ENCODE measurements around the gene ST8SIA5. TPM values are rescaled to one million over a fixed set of nuclear protein-coding genes. Genes with fewer than 3 reads are reported as not detected.
"Not testable (repeated sequence)": the region's sequence is repeated elsewhere in the genome, so short reads cannot be mapped to it uniquely, and the experiment has no call there.

The ST8SIA5 gene, protein sequence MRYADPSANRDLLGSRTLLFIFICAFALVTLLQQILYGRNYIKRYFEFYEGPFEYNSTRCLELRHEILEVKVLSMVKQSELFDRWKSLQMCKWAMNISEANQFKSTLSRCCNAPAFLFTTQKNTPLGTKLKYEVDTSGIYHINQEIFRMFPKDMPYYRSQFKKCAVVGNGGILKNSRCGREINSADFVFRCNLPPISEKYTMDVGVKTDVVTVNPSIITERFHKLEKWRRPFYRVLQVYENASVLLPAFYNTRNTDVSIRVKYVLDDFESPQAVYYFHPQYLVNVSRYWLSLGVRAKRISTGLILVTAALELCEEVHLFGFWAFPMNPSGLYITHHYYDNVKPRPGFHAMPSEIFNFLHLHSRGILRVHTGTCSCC
- not detected in 2 replicates for total RNA-seq

DNA sequence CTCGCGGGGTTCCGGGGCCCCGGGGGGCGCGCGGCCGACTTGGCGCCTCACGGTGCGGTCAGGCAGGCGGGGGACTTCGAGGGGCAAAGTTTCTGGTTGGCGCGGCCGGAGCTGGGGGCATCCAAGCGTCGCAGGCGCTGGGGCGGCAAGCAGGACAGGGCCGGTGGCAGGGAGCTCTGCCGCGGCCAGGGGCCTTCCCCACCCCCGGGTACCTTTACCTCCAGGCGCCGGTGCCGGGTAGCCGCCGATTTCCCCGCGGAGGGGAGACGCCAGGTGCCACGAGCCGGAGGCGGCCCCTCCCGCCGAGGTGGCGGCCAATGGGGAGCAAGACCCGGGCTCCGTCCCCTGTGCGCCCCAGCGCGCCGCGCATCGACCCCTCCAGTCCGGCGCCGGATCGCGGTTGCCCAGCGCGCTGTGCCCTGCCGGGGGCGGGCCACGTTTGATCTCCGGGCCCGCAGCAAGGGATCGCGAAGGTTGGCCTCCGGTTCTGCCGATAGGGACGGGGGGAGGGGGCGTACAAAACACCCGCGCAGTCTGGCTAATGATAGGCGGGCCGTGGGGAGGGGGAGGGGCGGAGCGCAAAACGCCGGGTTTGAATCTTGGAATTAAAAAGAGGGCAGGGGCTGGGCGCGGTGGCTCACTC lies at the start of gene ST8SIA5:
Gene ST8SIA5, minus strand, starts transcription at position 495 of the 643 bp plus-strand sequence. CDS start 545 bp downstream, outside the sequence.
- Mint-ChIP-seq H3K4me3 (peak within 1 kb of the TSS; percentile 73), H3K27me3 (peaks cover 66% of the 10 kb centered on the region), H3K4me1 (peaks cover 9% of the 10 kb centered on the region), H3K27ac (no peak within 1 kb of the TSS), H3K9me3 (peaks cover 3% of the 10 kb centered on the region), H3K36me3 (ENCODE audit: low read depth) (no peaks in the 10 kb centered on the region)
- no peak for DNase-seq
- intact Hi-C loops (cut with micrococcal nuclease) = loop anchor here (5.0 to 10.0 kb wide), 2 partner anchors 161 to 488 kb away; partner anchors contain the start of genes KATNAL2 and PIAS2

GRCh38 chr18:46795945-46796344 lies 39.1 kb upstream of the ST8SIA5 start:
- DNase-seq; H3K27ac Mint-ChIP-seq; H3K27me3 Mint-ChIP-seq; H3K9me3 Mint-ChIP-seq; H3K36me3 Mint-ChIP-seq (ENCODE audit: low read depth); H3K4me1 Mint-ChIP-seq; H3K4me3 Mint-ChIP-seq; intact Hi-C loops (cut with micrococcal nuclease): not testable (repeated sequence)

DNA sequence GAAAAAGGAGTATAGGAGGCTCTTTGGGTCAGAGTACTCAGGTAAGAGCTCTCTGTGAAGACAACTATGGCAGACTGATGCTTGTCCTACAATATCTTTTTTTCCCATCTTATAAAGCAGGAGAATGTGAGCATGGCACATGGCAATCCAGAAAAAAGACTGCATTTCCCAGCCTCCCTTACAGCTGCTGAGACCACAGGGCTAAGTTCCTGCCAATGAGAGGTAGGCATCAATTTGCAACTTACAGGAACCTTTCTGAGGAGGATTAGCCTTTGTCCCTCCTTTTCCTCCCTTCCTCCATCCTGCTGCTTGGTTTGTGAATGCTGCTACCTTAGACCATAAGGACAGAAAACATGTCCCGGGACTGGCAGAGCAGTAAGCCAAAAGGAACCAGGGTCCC lies 37.8 kb upstream of the ST8SIA5 start:
- no peak overlapping the region for H3K27ac Mint-ChIP-seq
- intact Hi-C loops (cut with micrococcal nuclease) = no loop called here
- no peaks in the 10 kb centered on the region for H3K9me3 Mint-ChIP-seq
- H3K4me3 Mint-ChIP-seq = no peak overlapping the region
- no peaks in the 10 kb centered on the region for H3K27me3 Mint-ChIP-seq
- no peak for DNase-seq
- H3K36me3 Mint-ChIP-seq (ENCODE audit: low read depth) = no peaks in the 10 kb centered on the region
- H3K4me1 Mint-ChIP-seq = no peaks in the 10 kb centered on the region

GRCh38 chr18:46793565-46793964 lies 36.7 kb upstream of the ST8SIA5 start:
- Mint-ChIP-seq H3K4me3 (no peak overlapping the region), H3K27ac (no peak overlapping the region), H3K4me1 (no peaks in the 10 kb centered on the region), H3K27me3 (no peaks in the 10 kb centered on the region), H3K9me3 (no peaks in the 10 kb centered on the region), H3K36me3 (ENCODE audit: low read depth) (no peaks in the 10 kb centered on the region)
- DNase-seq = no peak
- intact Hi-C loops (cut with micrococcal nuclease) = no loop called here

GRCh38 chr18:46789088-46789487 lies 32.2 kb upstream of the ST8SIA5 start:
- H3K4me3 Mint-ChIP-seq = no peak overlapping the region
- peaks cover 3% of the 10 kb centered on the region for H3K9me3 Mint-ChIP-seq
- intact Hi-C loops (cut with micrococcal nuclease) = no loop called here
- no peaks in the 10 kb centered on the region for H3K36me3 Mint-ChIP-seq (ENCODE audit: low read depth)
- H3K4me1 Mint-ChIP-seq = no peaks in the 10 kb centered on the region
- peaks cover 2% of the 10 kb centered on the region for H3K27me3 Mint-ChIP-seq
- DNase-seq = no peak
- no peak overlapping the region for H3K27ac Mint-ChIP-seq

DNA sequence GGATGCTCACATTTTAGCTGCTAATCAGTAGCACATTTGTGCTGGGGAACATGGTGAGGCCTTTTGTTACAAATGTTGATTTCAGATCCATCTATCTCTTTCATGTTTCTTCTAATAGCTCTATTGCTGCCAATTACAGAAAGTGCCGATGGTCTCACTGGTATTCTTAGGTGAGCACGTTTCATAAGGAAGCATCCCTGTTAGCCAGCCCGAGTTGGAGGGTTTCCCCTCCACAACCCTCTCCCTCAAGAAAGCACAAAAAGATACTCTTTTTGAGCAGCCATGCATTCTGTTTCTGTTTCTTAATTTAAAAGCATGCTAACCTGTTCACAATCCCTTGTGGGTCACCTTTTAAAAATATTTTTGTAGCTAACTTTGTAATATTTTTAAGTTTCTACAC lies 30.8 kb upstream of the ST8SIA5 start:
- H3K4me3 Mint-ChIP-seq = no peak overlapping the region
- H3K27ac Mint-ChIP-seq = no peak overlapping the region
- no peaks in the 10 kb centered on the region for H3K36me3 Mint-ChIP-seq (ENCODE audit: low read depth)
- no peaks in the 10 kb centered on the region for H3K4me1 Mint-ChIP-seq
- intact Hi-C loops (cut with micrococcal nuclease) = no loop called here
- DNase-seq = no peak
- H3K9me3 Mint-ChIP-seq = peaks cover 3% of the 10 kb centered on the region
- H3K27me3 Mint-ChIP-seq = peaks cover 2% of the 10 kb centered on the region

GRCh38 chr18:46772357-46772756 lies 15.5 kb upstream of the ST8SIA5 start:
- H3K27ac Mint-ChIP-seq = no peak overlapping the region
- no peaks in the 10 kb centered on the region for H3K36me3 Mint-ChIP-seq (ENCODE audit: low read depth)
- no peak overlapping the region for H3K4me3 Mint-ChIP-seq
- peaks cover under 1% of the 10 kb centered on the region for H3K27me3 Mint-ChIP-seq
- no peaks in the 10 kb centered on the region for H3K9me3 Mint-ChIP-seq
- no peak for DNase-seq
- H3K4me1 Mint-ChIP-seq = no peaks in the 10 kb centered on the region
- intact Hi-C loops (cut with micrococcal nuclease) = no loop called here

DNA sequence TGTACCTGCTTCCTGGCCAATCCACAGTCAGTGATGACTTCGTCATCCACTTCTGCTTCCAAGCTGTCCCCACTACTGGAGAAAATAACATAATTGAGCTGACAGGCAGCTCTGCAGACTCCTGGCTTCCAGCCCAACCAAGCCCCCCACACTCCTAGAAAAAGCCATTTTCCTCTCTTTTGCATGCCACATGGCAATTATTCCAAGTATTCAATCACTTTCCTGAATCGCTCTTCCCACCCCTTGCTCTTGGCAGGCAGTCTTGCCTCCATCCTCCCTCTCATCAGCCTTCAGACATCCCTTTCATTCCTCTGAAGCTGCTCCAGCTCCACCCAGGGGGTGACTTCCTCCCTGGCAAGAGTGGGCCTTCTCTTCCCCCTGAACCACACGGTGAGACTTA lies 14.3 kb upstream of the ST8SIA5 start:
- no peak overlapping the region for H3K4me3 Mint-ChIP-seq
- no peak for DNase-seq
- no peaks in the 10 kb centered on the region for H3K9me3 Mint-ChIP-seq
- H3K27ac Mint-ChIP-seq = no peak overlapping the region
- no peaks in the 10 kb centered on the region for H3K36me3 Mint-ChIP-seq (ENCODE audit: low read depth)
- peaks cover 2% of the 10 kb centered on the region for H3K27me3 Mint-ChIP-seq
- intact Hi-C loops (cut with micrococcal nuclease) = no loop called here
- no peaks in the 10 kb centered on the region for H3K4me1 Mint-ChIP-seq

DNA sequence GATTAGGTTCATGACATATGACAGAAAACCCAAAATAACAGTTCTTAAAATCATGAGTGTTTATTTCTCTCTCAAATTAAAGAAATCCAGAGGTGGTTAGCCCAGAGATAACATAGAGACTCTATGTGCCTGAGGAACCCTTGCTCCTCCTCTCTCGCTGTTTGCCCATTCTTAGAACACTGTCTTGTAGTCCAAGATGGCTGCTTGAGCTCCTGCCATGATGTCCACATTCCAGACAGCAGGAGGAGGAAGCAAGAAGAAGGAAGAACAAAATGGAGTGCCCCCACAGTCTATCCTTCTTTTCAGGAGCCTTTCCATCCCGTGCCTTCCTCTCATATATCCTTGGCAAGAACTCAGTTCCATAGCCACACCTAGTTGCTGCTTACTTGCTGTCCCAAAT lies 13.9 kb upstream of the ST8SIA5 start:
- no peaks in the 10 kb centered on the region for H3K36me3 Mint-ChIP-seq (ENCODE audit: low read depth)
- H3K9me3 Mint-ChIP-seq = no peaks in the 10 kb centered on the region
- H3K27ac Mint-ChIP-seq = no peak overlapping the region
- H3K4me1 Mint-ChIP-seq = no peaks in the 10 kb centered on the region
- no peak overlapping the region for H3K4me3 Mint-ChIP-seq
- intact Hi-C loops (cut with micrococcal nuclease) = no loop called here
- DNase-seq = no peak
- peaks cover 2% of the 10 kb centered on the region for H3K27me3 Mint-ChIP-seq

DNA sequence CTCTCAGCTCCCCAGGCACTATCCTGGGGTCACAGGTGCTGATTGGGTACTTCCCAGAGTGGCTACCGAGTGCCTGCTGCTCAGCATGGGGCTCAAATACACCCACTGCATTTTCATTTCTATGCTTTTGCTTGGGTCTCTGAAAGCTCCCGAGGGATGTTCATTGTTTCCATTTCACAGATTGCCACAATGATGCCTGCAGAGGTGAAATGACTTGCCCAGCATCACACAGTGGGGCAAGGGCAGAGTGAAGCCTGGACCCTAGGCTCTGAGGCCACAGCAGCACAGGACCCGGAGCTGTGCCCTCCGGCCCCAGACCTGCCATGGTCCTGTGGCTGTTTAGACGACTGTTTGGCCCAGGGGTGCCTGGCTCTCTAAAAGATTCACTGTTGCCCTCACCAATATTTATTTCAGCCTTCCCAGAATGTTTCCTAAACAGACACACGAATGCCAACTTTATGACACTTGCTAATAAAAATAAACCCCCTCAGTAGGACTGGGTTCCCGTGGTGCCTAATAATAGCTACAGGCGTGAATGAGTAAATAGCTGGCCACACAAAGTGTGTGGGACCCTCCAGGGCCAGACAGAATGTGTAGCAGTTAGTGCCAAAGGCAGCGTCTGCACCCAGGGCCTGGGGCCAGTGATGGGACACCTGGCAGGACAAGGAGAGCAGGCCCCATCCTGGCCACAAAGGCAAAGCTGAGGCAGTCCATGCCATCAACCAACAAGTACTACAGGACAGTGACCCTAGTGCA lies 11.5 kb upstream of the ST8SIA5 start:
- no peak for DNase-seq
- Mint-ChIP-seq H3K36me3 (ENCODE audit: low read depth) (no peaks in the 10 kb centered on the region), H3K27me3 (peaks cover 7% of the 10 kb centered on the region), H3K4me1 (no peaks in the 10 kb centered on the region), H3K4me3 (no peak overlapping the region), H3K9me3 (no peaks in the 10 kb centered on the region), H3K27ac (no peak overlapping the region)
- intact Hi-C loops (cut with micrococcal nuclease) = no loop called here

DNA sequence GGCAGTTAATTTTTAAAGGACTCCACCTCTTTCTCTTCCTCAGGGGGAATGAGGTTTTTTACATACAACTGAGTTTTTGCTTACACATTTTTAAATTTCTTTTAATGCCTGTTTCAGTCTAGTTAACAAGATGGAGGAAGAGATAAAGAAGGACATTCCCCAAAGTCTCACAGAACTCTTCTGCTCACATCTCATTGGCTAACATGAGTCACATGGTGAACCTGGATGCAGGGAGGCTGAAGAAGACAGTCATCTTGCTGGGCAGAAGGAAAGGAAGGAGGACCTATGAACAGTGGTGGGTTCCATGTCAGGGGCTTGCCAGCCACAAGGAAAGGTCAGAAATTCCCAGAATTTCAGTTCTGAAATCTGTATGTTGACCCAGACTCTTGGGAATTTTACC lies 10.4 kb upstream of the ST8SIA5 start:
- H3K27ac Mint-ChIP-seq = no peak overlapping the region
- no peaks in the 10 kb centered on the region for H3K9me3 Mint-ChIP-seq
- H3K27me3 Mint-ChIP-seq = peaks cover 13% of the 10 kb centered on the region
- intact Hi-C loops (cut with micrococcal nuclease) = no loop called here
- no peak for DNase-seq
- H3K4me3 Mint-ChIP-seq = no peak overlapping the region
- no peaks in the 10 kb centered on the region for H3K4me1 Mint-ChIP-seq
- no peaks in the 10 kb centered on the region for H3K36me3 Mint-ChIP-seq (ENCODE audit: low read depth)

DNA sequence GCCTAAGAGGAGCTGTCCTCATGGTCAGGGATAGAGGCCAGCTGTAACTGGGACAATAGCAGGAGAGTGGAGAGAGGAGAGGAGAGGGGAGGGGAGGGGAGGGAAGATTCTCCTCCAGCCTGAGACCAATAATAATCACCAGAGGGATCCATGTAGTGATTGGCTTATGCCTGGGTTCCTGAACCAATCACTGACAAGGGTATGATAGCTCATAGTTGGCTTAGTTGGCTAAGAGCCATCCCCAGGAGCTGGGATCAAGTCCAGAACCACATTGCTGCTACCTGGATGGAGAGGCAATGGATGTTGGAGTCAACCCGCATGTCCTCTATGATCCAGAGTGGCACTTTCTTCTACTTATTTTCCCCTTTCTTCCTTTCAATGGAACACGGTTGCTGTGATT lies 7.7 kb upstream of the ST8SIA5 start:
- peaks cover 33% of the 10 kb centered on the region for H3K27me3 Mint-ChIP-seq
- no peak for DNase-seq
- no peak overlapping the region for H3K4me3 Mint-ChIP-seq
- H3K9me3 Mint-ChIP-seq = no peaks in the 10 kb centered on the region
- intact Hi-C loops (cut with micrococcal nuclease) = no loop called here
- no peaks in the 10 kb centered on the region for H3K4me1 Mint-ChIP-seq
- H3K27ac Mint-ChIP-seq = no peak overlapping the region
- H3K36me3 Mint-ChIP-seq (ENCODE audit: low read depth) = no peaks in the 10 kb centered on the region

GRCh38 chr18:46761059-46761769 lies 4.4 kb upstream of the ST8SIA5 start:
- Mint-ChIP-seq H3K4me3 (no peak overlapping the region), H3K27me3 (peaks cover 53% of the 10 kb centered on the region), H3K36me3 (ENCODE audit: low read depth) (no peaks in the 10 kb centered on the region), H3K27ac (no peak overlapping the region), H3K9me3 (no peaks in the 10 kb centered on the region), H3K4me1 (peaks cover 2% of the 10 kb centered on the region)
- intact Hi-C loops (cut with micrococcal nuclease) = no loop called here
- no peak for DNase-seq
